Measurements from ENCODE around the gene AFF4.

The AFF4 gene

GRCh38 chr5:132876020-132876759, 87.2 kb downstream of the AFF4 start:
- TF ChIP-seq, protein P1, sequence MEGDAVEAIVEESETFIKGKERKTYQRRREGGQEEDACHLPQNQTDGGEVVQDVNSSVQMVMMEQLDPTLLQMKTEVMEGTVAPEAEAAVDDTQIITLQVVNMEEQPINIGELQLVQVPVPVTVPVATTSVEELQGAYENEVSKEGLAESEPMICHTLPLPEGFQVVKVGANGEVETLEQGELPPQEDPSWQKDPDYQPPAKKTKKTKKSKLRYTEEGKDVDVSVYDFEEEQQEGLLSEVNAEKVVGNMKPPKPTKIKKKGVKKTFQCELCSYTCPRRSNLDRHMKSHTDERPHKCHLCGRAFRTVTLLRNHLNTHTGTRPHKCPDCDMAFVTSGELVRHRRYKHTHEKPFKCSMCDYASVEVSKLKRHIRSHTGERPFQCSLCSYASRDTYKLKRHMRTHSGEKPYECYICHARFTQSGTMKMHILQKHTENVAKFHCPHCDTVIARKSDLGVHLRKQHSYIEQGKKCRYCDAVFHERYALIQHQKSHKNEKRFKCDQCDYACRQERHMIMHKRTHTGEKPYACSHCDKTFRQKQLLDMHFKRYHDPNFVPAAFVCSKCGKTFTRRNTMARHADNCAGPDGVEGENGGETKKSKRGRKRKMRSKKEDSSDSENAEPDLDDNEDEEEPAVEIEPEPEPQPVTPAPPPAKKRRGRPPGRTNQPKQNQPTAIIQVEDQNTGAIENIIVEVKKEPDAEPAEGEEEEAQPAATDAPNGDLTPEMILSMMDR (IDR thresholded peaks at IDR 0.05; ENCODE audit: low read depth, low read length), result no peak
- no peak for TF ChIP-seq MYC (IDR thresholded peaks at IDR 0.05; ENCODE audit: low read depth, low read length)
- no peak for TF ChIP-seq MAX (IDR thresholded peaks at IDR 0.05; ENCODE audit: low read depth, low read length)
- TF ChIP-seq POLR2A (IDR thresholded peaks at IDR 0.05; ENCODE audit: extremely low read depth, insufficient read length), result no peak

DNA sequence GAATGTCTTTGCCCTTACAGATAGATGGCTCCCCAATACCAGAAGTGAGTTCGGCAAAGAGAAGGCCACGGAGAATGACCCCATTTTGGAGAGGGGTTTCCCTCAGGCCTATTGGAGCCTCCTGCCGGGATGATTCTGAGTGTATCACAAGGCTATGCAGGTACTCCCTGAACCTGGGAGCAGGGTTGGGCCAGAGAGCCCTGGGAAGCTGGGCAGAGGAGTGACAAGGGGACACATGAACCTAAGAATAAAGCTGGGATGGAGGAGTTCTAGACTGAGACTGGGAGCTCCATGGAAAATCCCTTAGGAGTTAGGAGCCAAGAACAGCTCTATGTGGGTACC, 89.5 kb downstream of the AFF4 start:
- TF ChIP-seq POLR2A (IDR thresholded peaks at IDR 0.05; ENCODE audit: extremely low read depth, insufficient read length) (no peak), MYC (IDR thresholded peaks at IDR 0.05; ENCODE audit: low read depth, low read length) (no peak), MAX (IDR thresholded peaks at IDR 0.05; ENCODE audit: low read depth, low read length) (no peak)
- TF ChIP-seq, protein P1 (IDR thresholded peaks at IDR 0.05; ENCODE audit: low read depth, low read length), result no peak
- H3K4me3 ChIP-seq (ENCODE audit: low read depth, low read length), result no peak overlapping the region
- DNase-seq (ENCODE audit: low read depth), result no peak

More at GRCh38 chr5:132876020-132876759, 87.2 kb downstream of the AFF4 start:
- no peak for DNase-seq (ENCODE audit: low read depth)
- no peak overlapping the region for H3K4me3 ChIP-seq (ENCODE audit: low read depth, low read length)

DNA sequence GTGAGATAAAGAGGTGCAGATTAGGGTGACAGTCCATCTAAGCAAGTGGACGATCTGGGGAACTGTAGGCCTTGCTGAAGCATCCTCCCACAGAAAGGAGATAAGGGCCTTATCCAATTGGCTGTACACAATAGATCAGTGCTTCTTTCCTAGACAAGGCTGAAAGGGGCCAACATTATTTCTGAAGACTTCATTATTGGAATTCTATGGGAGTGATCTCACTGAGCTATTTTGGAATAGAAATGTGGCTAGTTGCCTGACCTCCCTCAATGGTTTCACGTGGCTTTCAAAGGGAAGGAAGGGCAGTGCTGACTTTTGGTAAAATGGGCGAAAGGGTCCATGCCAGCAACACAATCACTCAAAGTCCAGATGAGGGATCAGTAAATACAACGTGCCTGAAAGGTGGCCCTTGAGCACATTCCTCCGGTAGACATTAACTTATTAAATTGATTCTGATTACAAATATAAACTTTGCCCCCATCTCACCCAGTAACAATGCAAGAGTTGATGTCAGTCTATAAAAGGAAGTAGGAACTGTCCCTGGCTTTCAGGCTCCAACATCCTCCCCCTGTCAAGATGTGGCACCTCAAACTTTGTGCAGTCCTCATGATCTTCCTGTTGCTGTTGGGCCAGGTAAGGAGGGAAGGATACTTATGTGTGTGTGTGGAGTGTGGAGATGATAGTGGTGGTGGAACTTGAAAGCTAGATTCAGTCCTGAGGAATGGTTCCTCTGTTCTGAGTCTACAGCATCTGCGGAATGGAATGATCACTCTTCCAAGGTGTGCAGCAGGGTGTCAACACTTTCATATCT, 90.1 kb downstream of the AFF4 start, which contains the start of gene LEAP2:
Gene LEAP2 (plus strand): TSS at position 550 of the 811 bp plus-strand sequence. CDS start 27 bp downstream, at position 577.
- DNase-seq (ENCODE audit: low read depth), result no peak
- no peak within 1 kb of the TSS for H3K4me3 ChIP-seq (ENCODE audit: low read depth, low read length)
- TF ChIP-seq MAX (IDR thresholded peaks at IDR 0.05; ENCODE audit: low read depth, low read length) (no peak), POLR2A (IDR thresholded peaks at IDR 0.05; ENCODE audit: extremely low read depth, insufficient read length) (no peak), MYC (IDR thresholded peaks at IDR 0.05; ENCODE audit: low read depth, low read length) (no peak)
- TF ChIP-seq, protein P1 (IDR thresholded peaks at IDR 0.05; ENCODE audit: low read depth, low read length), result no peak

DNA sequence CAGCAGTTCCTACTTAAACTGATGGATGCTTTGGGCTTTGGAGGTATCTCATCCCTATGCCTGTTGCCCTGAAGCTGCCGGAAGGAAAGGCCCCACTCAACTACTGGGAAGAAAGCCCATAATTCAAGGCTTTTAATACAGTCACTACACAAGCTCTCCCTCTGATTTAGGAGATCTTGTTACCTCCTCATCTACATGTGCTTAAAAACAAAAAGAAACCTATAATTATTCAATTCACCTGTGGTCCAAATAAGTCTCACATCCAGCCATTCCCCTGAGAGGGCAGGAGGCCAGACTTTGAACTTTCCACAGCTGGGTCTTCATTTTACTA, 90.7 kb downstream of the AFF4 start:
- DNase-seq (ENCODE audit: low read depth), result no peak
- H3K4me3 ChIP-seq (ENCODE audit: low read depth, low read length), result no peak overlapping the region
- TF ChIP-seq MAX (IDR thresholded peaks at IDR 0.05; ENCODE audit: low read depth, low read length), result no peak
- TF ChIP-seq, protein P1 (IDR thresholded peaks at IDR 0.05; ENCODE audit: low read depth, low read length), result no peak
- TF ChIP-seq POLR2A (IDR thresholded peaks at IDR 0.05; ENCODE audit: extremely low read depth, insufficient read length), result no peak
- TF ChIP-seq MYC (IDR thresholded peaks at IDR 0.05; ENCODE audit: low read depth, low read length), result no peak

GRCh38 chr5:132871459-132872284, 91.8 kb downstream of the AFF4 start:
- no peak for DNase-seq (ENCODE audit: low read depth)
- no peak overlapping the region for H3K4me3 ChIP-seq (ENCODE audit: low read depth, low read length)
- TF ChIP-seq POLR2A (IDR thresholded peaks at IDR 0.05; ENCODE audit: extremely low read depth, insufficient read length) (no peak), MAX (IDR thresholded peaks at IDR 0.05; ENCODE audit: low read depth, low read length) (no peak), MYC (IDR thresholded peaks at IDR 0.05; ENCODE audit: low read depth, low read length) (no peak)
- TF ChIP-seq, protein P1 (IDR thresholded peaks at IDR 0.05; ENCODE audit: low read depth, low read length), result no peak
